A673 (cell line): ENCODE results near the gene HBD. TPM values are rescaled to one million over a fixed set of nuclear protein-coding genes. Genes with fewer than 3 reads are reported as not detected.

ENCODE experiments used
- BruUV-seq: library from RNA; stranded (reverse); fragments of 400-500 nt; replicated peaks from 2 replicates; lab custom pipeline; 2021; lab: Mats Ljungman, UMichigan
- CTCF ChIA-PET: fragments of 300-600 bp; sonication (Branson Sonifier 250); formaldehyde crosslinking; loops from one replicate; lab custom pipeline; 2022; ENCODE audit warnings: antibody characterized with exemption; lab: Charles Lee
- POLR2A ChIA-PET: fragments of 300-600 bp; sonication (Branson Sonifier 250); formaldehyde crosslinking; loops from one replicate; lab custom pipeline; 2022; ENCODE audit warnings: antibody characterized with exemption; ENCODE audit not compliant: low non-redundant PET; lab: Charles Lee
- DNase-seq: peaks from one replicate; pipeline ENCODE4 v3.0.0-alpha.2; 2015; ENCODE audit warnings: low spot score
- H3K27ac ChIP-seq: fragments of 200-600 bp; sonication (generic); 2 replicates; pipeline ENCODE4 v1.5.1; 2016; ENCODE audit warnings: mixed run types, low read depth, mild to moderate bottlenecking, mixed read lengths, antibody characterized with exemption, low read length; ENCODE audit not compliant: poor library complexity, severe bottlenecking
- H3K27me3 ChIP-seq: fragments of 200-600 bp; sonication (generic); replicated peaks from 2 replicates; pipeline ENCODE4 v1.6.1; 2017; ENCODE audit warnings: mixed run types, low read depth, mild to moderate bottlenecking, mixed read lengths, antibody characterized with exemption, low read length; ENCODE audit not compliant: insufficient read depth, poor library complexity
- H3K36me3 ChIP-seq: fragments of 200-600 bp; sonication (generic); 2 replicates; pipeline ENCODE4 v1.6.1; 2016; ENCODE audit warnings: mixed run types, mild to moderate bottlenecking, mixed read lengths, antibody characterized with exemption, low read length; ENCODE audit not compliant: insufficient read depth, poor library complexity, severe bottlenecking
- H3K4me1 ChIP-seq: fragments of 200-600 bp; sonication (generic); 2 replicates; pipeline ENCODE4 v1.6.1; 2017; ENCODE audit warnings: mixed run types, mild to moderate bottlenecking, mixed read lengths, antibody characterized with exemption, low read length; ENCODE audit not compliant: insufficient read depth, poor library complexity, severe bottlenecking
- H3K4me3 ChIP-seq: fragments of 200-600 bp; sonication (generic); 2 replicates; pipeline ENCODE4 v1.5.1; 2016; ENCODE audit warnings: low read depth, mixed run types, mild to moderate bottlenecking, mixed read lengths, low read length; ENCODE audit not compliant: poor library complexity, severe bottlenecking
- H3K9me3 ChIP-seq: fragments of 200-600 bp; sonication (generic); 2 replicates; pipeline ENCODE4 v1.6.1; 2016; ENCODE audit warnings: mixed run types, low read depth, mild to moderate bottlenecking, mixed read lengths, antibody characterized with exemption, low read length; ENCODE audit not compliant: poor library complexity, severe bottlenecking
- EZH2 ChIP-seq: fragments of 200-600 bp; sonication (generic); IDR thresholded peaks from 2 replicates; pipeline ENCODE4 v1.6.1; 2017; ENCODE audit warnings: borderline replicate concordance, low read depth, mild to moderate bottlenecking, mixed read lengths, antibody characterized with exemption, low read length; ENCODE audit not compliant: poor library complexity, severe bottlenecking
- intact Hi-C: fragments of 100-400 bp; cut with micrococcal nuclease; formaldehyde crosslinking; loops from one replicate; pipeline ENCODE4 v1.10.0; 2022; ENCODE audit not compliant: unreplicated experiment
- total RNA-seq: library from RNA; stranded (reverse); gene quantifications from 2 replicates; pipeline ENCODE4 v1.2.3, GENCODE V29; 2021
- TF ChIP-seq, protein P1 (sequence below): fragments of 300-800, 200-600 bp; sonication (generic); conservative IDR thresholded peaks from 2 replicates; pipeline ENCODE4 v1.5.1; 2017; ENCODE audit warnings: low read depth, mild to moderate bottlenecking, antibody characterized with exemption, low read length, moderate library complexity, mixed read lengths

HBD gene
- total RNA-seq, 1 experiment from 2014 or later: not detected

DNA sequence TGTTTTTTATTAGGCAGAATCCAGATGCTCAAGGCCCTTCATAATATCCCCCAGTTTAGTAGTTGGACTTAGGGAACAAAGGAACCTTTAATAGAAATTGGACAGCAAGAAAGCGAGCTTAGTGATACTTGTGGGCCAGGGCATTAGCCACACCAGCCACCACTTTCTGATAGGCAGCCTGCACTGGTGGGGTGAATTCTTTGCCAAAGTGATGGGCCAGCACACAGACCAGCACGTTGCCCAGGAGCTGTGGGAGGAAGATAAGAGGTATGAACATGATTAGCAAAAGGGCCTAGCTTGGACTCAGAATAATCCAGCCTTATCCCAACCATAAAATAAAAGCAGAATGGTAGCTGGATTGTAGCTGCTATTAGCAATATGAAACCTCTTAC, 8.8 kb downstream of the HBD start:
- ChIA-PET POLR2A (no interaction called here), CTCF (no interaction called here)
- no peaks in the 10 kb centered on the region for H3K36me3 ChIP-seq
- H3K9me3 ChIP-seq: no peaks in the 10 kb centered on the region
- intact Hi-C loops: no loop called here
- no peak overlapping the region for H3K4me3 ChIP-seq
- no TSS peak for BruUV-seq
- no peaks in the 10 kb centered on the region for H3K4me1 ChIP-seq
- TF ChIP-seq, protein P1, sequence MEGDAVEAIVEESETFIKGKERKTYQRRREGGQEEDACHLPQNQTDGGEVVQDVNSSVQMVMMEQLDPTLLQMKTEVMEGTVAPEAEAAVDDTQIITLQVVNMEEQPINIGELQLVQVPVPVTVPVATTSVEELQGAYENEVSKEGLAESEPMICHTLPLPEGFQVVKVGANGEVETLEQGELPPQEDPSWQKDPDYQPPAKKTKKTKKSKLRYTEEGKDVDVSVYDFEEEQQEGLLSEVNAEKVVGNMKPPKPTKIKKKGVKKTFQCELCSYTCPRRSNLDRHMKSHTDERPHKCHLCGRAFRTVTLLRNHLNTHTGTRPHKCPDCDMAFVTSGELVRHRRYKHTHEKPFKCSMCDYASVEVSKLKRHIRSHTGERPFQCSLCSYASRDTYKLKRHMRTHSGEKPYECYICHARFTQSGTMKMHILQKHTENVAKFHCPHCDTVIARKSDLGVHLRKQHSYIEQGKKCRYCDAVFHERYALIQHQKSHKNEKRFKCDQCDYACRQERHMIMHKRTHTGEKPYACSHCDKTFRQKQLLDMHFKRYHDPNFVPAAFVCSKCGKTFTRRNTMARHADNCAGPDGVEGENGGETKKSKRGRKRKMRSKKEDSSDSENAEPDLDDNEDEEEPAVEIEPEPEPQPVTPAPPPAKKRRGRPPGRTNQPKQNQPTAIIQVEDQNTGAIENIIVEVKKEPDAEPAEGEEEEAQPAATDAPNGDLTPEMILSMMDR: no peak
- no peak for TF ChIP-seq EZH2
- no peaks in the 10 kb centered on the region for H3K27me3 ChIP-seq
- DNase-seq: no peak
- H3K27ac ChIP-seq: no peak overlapping the region

- Histone ChIP-seq H3K9me3 (no peaks in the 10 kb centered on the region), H3K27ac (no peak overlapping the region), H3K4me1 (no peaks in the 10 kb centered on the region), H3K36me3 (no peaks in the 10 kb centered on the region), H3K27me3 (no peaks in the 10 kb centered on the region), H3K4me3 (no peak overlapping the region)
- CTCF ChIA-PET: no interaction called here
- DNase-seq: no peak
- POLR2A ChIA-PET: no interaction called here
- intact Hi-C loops: no loop called here
- no TSS peak for BruUV-seq
- no peak for TF ChIP-seq EZH2
- TF ChIP-seq, protein P1: no peak
Observed at GRCh38 chr11:5224538-5225479, 9.5 kb downstream of the HBD start.

- ChIA-PET CTCF (no interaction called here), POLR2A (no interaction called here)
- BruUV-seq: no TSS peak
- DNase-seq: no peak
- H3K4me1 ChIP-seq: no peaks in the 10 kb centered on the region
- intact Hi-C loops: no loop called here
- TF ChIP-seq EZH2: no peak
- TF ChIP-seq, protein P1: no peak
- H3K9me3 ChIP-seq: no peaks in the 10 kb centered on the region
- no peak overlapping the region for H3K27ac ChIP-seq
- no peaks in the 10 kb centered on the region for H3K27me3 ChIP-seq
- no peak overlapping the region for H3K4me3 ChIP-seq
- H3K36me3 ChIP-seq: no peaks in the 10 kb centered on the region
Observed at GRCh38 chr11:5223686-5224085, 10.6 kb downstream of the HBD start.
